Activated CD4-positive, alpha-beta T cell treated with anti-CD3 and anti-CD28 coated beads for 24 hours (primary cell): ENCODE results near the gene LCN10.

Source experiments
- DNase-seq, 2 donors: peaks; one replicate each; pipeline ENCODE4 v3.0.0-alpha.2; 2020; ENCODE audit warnings: low read depth in 2 of 2

Gene LCN10

GRCh38 chr9:136754626-136755301, 12.0 kb upstream of the LCN10 start:
- DNase-seq, result no peak

GRCh38 chr9:136754059-136754572, 11.4 kb upstream of the LCN10 start:
- no peak for DNase-seq

DNA sequence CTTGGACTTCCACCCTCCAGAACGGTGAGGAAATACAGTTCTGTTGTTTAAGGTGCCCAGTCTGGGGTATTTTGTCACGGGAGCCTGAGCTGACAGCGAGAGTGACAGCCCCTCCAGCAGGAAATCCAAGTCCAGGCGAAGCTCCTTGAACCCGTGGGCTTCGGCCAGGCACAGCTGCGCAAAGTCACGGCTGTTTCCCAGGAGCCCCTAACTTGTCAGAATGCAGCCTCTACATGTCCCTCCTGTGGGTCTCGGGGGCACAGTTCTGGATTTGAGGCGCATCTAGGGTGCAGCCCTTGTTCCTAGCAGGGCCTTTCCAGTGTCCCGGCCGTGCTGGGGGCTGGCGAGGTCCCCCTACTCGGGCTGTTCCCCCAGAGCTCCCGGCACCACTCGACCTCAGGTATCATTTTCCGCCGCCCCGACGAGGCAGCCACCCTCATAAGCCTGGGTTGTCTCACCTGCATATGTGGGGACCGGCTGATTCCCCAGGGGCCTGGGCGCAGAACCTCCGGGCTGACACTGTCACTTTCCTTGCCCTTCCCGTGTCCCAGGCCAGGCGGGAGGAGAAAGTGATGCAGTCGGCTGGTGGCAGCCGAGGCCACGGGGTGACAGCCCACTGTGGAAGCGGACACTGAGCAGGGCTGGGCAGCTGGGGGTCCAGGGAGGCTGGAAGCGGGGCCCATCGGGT, 10.8 kb upstream of the LCN10 start:
- DNase-seq, result no peak

GRCh38 chr9:136751814-136752213, 9.1 kb upstream of the LCN10 start:
- DNase-seq, result no peak

GRCh38 chr9:136751244-136751643, 8.5 kb upstream of the LCN10 start:
- no peak for DNase-seq

DNA sequence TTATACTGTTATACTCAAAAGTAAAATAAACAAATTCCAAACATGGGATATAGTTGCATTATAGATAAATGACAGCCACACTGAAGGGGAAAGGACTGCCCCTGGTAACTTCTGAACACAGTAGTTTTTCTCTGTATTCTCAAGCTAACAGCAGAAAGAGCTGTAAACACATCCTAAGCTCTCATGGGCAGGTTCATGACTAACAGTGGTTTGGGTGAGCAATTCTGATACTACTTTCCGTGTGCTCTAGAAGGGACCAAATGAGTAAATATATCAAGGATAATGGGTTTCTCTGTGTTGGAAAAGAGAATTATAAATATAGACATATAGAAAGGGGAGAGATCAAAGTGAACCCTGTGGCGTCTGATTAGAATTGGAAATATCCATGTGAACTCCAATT, 7.8 kb upstream of the LCN10 start:
- DNase-seq, result no peak

GRCh38 chr9:136748666-136749611, 6.2 kb upstream of the LCN10 start:
- DNase-seq, result no peak

DNA sequence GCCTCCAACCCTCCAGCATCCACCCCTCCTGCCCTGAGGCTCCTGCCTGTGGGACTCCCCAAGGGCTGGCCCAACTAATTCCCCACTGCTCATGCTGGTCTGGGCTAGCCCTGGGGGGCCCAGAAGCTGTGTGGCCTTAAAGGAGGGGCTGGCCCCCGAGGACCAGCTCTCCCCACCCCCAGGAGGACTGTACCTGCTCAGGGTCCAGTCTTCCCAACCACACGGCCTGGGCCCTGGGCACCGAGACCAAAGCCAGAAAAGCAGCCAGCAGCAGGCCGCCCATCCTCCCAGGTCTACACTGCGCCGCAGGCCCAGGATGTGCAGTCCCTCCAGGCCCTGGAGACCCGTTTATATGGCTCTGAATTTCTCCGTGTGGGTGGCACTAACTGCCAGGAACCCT, 5.5 kb upstream of the LCN10 start, which contains the start of gene LCN6:
Gene LCN6 (minus strand): TSS at position 325 of the 400 bp plus-strand sequence. CDS start 42 bp downstream, at position 283.
- no peak for DNase-seq

DNA sequence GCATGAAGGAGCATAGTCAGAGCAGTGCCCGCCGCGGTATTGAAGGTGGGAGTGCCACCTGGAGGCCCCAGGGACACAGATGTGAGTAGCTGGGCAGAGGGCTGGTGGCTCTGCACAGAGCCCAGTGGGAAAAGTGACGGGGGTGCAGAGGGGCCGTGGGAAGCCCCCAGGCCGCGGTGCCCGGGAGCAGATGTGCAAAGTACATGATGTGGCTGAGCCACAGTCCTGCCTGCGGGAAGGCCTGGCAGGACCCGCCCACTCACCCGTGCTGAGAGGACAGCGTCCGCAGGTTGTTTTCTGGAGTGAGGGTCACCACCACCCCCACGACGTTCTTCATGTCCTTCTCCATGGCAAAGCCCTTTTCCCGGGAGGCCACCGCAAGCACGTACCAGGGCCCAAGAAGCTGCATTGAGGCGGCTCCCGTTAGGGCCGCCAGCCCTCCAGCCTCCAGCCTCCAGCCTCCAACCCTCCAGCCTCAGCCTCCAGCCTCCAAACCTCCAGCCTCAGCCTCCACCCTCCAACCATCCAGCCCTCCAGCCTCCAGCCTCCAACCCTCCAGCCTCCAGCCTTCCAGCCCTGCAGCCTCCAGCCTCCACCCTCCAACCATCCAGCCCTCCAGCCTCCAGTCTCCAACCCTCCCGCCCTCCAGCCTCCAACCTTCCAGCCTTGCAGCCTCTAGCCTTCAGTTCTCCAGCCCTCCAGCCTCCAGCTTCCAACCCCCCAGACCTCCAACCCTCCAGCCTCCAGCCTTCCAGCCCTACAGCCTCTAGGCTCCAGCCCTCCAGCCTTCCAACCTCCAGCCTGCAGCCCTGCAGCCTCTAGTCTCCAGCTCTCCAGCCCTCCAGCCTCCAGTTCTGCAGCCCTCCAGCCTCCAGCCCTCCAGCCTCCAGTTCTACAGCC, 4.7 kb upstream of the LCN10 start:
- no peak for DNase-seq

DNA sequence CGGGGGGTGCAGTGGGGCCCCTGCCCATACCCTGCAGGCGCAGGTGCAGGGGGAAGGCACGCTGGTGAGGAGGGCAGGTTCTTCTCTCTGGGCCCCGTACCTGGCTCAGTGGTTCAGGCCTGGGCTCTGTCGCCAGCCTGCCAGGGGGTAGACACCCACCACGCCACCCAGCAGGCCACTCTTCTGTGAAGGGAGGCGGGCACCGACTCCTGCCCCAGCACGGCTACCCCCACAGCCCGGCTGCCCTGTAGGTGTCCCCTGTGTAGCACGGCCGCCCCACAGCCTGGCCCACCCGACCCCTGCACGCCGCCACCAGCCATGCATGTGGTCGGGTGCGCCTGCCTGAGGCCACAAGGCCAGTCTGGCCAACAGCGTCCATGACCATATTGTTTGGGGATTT, 3.9 kb upstream of the LCN10 start:
- DNase-seq, result no peak

- DNase-seq, result no peak
Measured at GRCh38 chr9:136746155-136746490, 3.4 kb upstream of the LCN10 start.

GRCh38 chr9:136745389-136746154, 2.8 kb upstream of the LCN10 start:
- no peak for DNase-seq

DNA sequence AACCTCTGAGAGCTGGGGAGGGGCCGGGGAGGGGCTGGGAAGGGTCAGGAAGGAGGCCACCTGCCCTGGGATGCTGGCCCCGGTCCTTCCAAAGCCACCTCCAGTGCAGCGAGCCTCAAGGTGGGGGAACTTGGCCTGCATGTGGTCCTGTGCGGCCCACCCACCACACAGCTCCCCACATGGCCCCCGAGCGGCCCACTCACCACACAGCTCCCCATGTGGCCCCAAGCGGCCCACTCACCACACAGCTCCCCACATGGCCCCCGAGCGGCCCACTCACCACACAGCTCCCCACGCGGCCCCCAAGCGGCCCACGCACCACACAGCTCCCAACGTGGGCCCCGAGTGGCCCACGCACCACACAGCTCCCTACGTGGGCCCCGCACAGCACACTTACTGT, 2.0 kb upstream of the LCN10 start:
- no peak for DNase-seq

DNA sequence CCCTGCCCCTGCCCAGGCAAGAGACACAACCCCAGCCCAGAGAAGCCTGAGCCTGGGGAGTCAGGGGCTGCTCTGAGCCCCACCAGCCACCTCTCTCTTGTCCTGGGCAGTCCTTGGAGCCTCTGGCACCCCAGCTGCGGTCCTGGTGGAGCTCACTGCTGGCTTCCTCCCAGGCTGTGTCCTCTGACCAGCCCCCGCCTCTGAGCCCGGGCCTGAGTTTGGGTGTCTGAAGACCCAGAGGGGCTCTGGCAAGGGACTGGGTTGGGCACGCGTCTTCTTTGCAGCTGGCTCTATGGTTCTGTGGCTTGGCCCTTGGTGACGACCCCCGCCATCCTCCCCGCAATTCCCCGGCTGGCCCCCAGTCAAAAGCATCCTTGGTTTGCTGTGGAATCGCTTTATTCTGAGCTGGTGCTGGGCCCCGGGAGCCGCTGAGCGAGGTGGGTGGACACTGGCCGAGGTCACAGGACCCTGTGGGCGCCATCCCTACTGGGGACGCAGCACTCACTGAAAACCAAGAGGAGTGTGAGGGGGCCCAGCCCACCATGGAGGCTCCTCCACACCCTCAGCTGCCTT, 985 bp upstream of the LCN10 start:
- no peak for DNase-seq

DNA sequence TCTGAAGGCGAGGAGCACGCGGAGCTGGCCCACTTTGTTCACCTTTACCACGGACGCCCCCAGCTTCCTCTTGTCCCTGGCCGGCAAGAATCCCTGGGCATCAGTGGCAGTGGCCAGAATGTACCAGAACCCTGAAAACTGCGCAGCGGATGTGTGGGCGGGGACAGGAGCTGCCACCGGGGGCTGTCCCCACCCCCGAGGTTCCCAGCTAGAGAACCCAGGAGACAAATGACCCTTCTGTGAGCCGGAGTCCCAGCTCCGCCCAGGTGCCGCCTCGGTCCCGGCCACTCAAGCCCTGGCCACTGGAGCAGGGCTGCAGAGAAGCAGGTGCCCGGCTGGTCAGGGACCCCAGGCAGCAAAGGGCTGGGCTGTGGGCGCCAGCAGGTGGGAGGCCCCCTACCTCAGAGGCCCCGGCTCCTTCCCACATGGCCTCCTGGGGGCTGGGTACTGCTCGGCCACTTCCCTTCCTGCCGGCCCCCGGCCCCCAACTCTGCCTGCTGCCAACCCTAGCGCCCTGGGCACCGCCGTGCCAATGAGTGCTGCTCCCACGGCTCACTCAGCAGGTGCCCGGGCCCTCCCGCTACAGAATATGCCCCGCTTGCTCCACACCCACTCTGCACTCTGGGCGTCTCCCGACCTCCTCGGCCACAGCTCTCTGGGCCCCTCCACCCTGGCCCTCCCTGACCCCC, 713 bp downstream of the LCN10 start:
- DNase-seq, result peak in 1 of 2 donors; percentile 47

GRCh38 chr9:136740971-136741882, 1.5 kb downstream of the LCN10 start:
- no peak for DNase-seq

- no peak for DNase-seq
Measured at GRCh38 chr9:136740491-136740890, 2.2 kb downstream of the LCN10 start.

DNA sequence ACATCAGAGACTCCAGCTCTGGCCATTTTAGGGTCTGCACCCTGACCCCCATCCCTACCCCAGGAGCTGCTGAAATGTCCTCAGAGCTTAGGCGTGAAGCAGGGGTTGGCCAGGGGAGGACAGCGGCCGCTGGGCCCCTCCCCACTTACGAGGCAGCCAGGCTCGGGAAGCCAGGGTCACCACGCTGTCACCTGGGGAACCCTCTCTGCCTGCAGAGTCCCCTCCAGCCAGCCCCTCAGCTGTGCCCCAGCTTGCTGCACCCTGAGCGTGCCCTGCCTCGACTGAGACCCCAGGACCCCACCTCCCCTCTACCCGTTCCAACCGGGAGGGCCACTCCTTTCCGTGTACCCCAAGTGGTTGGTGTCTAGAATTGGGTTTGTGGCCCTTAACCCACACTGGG, 2.7 kb downstream of the LCN10 start:
- no peak for DNase-seq
